ENCODE measurements around the gene AATK.
"Not testable (repeated sequence)": the region's sequence is repeated elsewhere in the genome, so short reads cannot be mapped to it uniquely, and the experiment has no call there.

AATK gene

DNA sequence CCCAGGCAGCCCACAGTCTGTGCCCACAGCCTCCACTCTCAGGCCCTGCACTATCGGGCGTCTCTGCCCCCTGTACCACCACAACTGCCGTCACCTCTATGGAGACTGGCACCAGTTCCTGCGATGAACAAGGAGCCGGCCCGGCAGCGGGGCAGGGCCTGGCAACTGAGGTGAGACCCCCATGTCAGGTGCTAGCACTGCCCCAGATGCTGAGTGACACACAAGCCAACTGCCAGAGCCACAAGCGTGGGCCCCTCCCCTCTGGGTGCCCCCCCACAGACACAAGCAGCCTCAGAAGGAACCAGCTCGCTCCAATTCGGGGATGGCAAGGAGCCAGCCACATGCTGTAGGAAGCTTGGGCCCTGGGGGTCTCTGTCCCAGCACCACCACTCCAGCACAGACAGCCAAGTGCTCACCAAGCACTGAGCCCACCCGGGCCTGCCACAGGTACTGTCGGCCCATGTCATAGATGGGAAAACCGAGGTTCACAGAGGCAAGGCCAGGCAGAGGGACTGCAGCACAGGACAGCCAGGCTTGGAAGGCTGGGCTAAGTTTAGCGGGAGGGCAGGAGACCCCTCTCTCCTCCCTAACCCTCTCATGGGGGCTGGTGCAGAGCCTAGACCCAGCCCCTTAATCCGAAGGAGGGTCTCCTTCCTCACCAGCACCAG lies 2.2 kb downstream of the AATK start:
- DNase-seq (ENCODE audit: insufficient read length, low spot score): no peak
- FAIRE-seq: no peak

DNA sequence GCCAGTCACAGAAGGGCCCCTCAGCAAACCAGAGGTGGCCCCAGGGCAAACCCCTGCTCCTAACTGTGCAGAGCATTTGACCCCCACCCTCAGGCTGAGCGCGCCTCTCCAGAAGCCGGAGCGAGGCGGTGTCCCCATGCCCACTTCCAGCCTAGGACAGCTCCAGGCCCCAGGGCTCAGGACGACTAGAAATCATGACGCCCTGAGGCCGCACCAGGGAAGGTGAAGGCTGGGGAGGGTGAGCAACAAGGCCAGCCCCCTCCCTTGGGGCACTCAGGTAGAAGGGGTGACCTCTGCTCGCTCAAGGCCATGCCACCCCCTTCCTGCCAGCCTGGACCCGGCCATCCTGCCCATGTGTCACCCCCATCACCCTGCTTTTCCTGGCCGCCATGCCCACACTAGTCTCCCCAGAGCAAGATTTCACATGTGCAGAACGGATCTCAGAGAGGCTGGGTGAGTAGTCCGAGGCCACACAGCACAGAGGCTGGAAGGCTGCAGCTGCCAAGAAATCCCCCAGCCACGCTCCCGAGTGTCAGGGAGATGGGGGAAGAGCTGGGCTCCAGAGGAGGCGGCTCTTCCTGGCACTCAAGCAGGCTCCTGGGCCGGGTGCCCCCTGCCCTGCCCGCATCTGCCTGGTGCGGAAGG lies 2.8 kb downstream of the AATK start:
- FAIRE-seq: no peak

DNA sequence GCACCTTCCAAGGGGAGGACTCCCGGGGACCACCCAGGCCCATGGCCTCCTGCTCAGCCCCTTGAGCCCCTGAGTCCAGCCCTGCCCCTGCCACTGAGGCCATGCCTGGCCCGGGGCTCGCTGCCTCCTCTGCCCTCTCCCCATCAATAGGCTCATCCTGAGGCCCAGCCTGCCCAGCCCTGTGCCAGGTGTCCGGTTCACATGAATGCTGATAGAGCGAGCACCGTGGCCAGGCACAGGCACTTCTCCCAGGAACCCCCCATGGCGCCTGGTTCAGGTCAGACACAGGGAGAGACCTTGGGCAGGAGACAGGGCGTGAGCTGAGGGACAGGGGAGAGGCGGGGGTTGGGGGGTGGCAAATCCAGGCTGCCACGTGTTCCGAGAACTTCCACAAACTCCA lies 3.5 kb downstream of the AATK start:
- FAIRE-seq (no peak), DNase-seq (ENCODE audit: insufficient read length, low spot score) (no peak)

More for the DNA sequence above, 2.8 kb downstream of the AATK start:
- no peak for DNase-seq (ENCODE audit: insufficient read length, low spot score)

DNA sequence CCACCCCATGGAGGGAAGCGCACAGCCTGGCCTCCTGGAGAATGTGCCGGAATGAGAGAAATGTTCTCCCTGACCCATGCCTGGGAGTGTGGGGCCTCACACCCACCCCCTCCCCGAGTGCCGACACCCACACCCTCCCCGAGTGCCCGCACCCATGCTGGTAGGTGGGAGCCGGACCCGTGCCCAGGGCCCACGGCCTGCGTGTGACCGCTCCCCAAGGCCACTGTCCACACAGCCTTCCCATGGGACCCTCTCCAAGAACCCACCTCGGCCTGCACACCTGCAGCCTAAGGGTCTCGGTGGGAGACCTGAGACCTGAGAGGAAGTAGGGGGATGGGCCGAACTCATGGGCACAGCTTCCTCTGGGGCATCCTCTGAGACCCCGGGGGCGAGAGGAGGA lies 4.0 kb downstream of the AATK start:
- FAIRE-seq (no peak), DNase-seq (ENCODE audit: insufficient read length, low spot score) (no peak)

DNA sequence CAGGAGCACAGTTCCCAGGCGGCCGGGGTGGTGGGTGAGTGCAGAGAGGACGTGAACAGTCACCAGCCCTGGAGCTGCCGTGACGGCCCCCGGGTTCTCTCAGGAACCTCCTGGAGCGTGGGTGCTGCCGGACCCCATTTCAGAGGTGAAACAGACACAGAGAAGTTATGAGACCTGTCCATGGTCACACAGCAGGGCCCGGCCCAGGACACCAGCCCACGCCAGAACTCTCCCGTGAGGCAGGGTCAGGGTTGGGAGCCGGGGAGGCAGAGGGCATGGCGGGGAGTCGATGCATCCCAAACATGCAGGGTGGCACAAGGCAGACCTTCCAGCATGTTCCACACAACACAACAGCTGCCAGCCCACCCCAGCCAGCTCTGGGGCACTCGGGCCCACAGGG lies 4.5 kb downstream of the AATK start:
- FAIRE-seq: no peak
- DNase-seq (ENCODE audit: insufficient read length, low spot score): no peak

DNA sequence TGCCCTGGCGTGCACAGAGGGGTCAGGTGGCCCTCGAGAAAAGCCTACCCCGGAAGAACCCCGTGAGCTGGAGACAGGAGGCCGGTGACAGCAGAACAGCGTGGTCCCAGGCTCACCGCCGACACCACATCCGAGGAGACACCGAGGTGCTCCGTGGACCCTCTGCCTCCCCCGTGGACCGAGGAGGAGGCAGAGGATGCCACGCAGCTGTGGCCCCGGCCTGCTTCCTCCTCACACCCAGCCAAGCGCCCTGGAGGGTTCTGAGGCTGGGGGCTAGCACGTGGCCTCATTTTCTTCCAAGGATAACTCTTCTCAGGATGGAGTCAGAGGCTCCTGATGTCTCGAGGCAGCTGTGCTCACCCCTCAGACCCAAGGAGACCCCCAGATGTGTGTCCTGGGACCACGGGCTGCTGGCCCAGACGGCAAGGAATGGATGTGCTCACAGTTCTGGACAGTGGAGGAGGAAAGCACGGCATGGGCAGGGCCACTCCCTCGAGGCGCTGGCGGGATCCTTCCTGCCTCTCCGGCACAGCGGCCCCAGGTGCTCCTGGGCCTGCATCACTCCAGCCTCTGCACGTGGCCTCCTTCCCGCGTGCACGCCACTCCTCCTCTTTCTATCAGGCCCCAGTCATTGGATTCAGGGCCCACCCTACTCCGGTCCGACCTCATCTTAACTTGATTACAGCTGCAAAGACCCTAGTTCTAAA lies 5.1 kb downstream of the AATK start:
- no peak for FAIRE-seq
- DNase-seq (ENCODE audit: insufficient read length, low spot score): no peak

DNA sequence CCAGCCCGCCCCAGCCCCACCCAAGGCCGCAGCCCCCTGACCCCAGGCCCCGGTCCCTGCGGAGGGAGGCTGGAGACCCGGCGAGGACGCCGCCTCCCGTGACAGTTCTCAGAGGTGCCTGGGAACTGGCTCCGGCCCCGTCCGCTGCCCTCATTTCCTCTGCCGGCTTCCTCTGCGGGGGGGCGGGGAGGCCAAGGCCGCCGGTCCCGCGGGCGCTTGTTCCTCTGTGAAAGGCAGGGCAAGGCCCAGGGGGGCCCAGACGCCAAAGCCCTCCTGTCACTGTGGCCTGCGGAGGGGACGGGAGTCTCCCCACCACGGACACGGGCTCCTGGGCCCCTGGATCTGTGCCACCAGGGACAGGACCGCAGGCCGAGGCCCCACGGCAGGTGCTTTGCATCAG lies 5.7 kb downstream of the AATK start:
- FAIRE-seq (no peak), DNase-seq (ENCODE audit: insufficient read length, low spot score) (no peak)

DNA sequence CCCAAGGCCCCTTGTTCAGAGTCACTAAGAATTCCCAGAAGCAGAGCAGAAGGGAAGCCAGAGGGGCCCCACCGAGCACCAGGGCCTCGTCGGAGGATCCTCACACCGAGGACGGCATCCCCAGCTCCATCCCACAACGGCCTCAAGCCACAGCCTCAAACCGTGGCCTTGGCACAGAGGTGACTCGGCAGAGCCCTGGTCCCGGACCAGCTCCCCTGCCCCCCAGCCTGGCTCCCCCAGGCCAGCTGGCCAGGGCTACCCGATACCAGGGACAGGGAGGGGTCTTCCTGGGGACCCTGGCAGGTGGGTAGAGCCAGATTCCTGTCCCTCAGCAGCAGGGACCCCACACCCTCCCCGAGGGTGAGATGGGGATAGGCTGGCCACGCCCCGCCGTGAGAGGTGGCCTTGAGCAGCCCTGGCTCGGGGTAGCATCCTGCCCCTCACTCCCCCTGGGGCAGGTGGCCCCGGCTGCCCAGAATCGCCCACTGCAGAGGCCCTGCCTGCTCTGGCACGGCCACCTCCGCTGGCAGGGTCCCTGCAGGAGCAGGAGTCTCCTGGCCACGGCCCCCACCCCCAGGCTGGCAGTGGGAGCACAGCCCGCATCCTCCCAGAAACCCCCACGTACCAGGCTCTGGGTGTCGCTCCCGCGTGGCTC lies 6.3 kb downstream of the AATK start:
- FAIRE-seq (no peak), DNase-seq (ENCODE audit: insufficient read length, low spot score) (no peak)

DNA sequence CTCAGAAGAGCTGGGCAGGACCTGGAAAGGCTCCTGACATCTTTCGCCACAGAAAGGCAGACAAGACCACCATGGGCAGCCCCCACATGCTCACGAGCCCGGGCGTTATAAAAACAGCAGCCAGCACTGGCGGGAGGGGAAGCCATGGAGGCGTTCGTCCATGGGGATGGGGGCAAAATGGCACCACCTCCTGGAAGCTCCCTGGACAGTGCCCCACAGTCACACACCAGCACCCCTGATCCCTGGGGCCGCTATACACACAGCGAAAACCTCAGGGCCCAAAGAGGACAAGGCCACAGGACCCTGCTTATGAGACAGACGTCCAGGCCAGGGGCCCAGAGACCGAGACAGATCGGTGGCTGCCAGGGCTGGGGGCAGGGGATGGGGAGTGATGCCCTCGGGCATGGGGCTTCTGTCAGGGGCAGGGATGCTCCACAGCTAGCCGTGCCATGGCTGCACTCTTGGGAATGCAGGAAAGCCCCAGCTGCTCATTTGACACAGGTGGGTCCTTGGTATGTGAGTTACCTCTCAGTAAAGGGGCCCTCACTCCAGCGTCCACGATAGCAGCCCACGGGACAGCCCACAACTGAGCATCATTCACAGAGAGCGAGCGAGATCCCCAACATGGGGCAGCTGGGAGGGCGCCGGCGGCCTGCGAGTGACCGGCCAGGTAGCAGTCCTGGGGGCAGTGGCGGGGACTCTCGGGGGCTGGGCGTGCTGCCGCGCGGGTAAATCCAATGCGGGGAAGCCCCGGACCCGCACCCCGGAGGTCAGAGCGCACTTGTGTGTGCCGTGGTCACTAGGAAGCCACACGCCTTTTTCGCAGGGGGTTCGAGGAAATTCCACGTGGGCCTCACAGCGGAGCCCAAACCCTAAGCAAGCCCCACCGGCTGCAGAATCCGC lies 7.1 kb downstream of the AATK start:
- DNase-seq (ENCODE audit: insufficient read length, low spot score) (no peak), FAIRE-seq (no peak)

DNA sequence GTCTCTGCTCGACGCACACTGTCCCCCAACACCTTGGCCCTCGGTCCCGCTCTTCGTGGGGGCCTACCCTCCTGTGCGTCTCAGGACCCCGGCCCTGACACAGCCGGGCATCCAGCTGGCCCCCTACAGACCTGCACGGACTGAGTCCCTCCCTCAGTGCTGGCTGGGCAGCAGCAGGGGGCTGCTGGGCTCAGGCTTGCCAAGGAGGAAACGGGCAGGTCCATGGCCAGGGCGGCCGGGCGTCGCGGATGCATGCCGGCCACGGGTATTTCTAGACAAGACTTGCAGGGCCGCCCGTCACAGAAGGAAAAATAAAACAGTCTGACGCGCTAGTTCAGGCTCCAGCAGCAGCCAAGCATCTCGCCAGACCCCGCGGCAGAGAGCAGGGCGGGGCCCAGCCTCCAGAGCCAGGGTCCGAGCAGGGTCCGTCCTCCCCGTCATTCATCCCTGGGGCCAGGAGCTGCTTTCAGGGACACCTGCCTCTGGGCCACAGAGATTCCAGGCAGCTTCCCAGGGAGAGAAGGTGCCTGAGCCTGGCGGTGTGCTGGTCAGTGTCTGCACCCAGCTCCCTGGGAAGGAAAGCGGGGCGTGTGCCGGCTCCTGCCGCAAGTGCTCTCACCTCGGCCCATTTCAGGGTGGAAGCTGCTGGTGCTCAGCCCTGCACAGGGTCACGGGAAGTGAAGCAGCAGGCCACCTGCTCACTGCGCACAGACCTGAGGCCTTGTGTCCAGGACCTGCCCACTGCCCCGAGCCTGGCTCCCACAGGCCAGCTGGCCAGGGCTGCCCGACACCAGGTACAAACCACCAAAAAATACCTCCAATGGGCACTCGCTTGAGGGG lies 8.0 kb downstream of the AATK start:
- DNase-seq (ENCODE audit: insufficient read length, low spot score) (no peak), FAIRE-seq (no peak)

DNA sequence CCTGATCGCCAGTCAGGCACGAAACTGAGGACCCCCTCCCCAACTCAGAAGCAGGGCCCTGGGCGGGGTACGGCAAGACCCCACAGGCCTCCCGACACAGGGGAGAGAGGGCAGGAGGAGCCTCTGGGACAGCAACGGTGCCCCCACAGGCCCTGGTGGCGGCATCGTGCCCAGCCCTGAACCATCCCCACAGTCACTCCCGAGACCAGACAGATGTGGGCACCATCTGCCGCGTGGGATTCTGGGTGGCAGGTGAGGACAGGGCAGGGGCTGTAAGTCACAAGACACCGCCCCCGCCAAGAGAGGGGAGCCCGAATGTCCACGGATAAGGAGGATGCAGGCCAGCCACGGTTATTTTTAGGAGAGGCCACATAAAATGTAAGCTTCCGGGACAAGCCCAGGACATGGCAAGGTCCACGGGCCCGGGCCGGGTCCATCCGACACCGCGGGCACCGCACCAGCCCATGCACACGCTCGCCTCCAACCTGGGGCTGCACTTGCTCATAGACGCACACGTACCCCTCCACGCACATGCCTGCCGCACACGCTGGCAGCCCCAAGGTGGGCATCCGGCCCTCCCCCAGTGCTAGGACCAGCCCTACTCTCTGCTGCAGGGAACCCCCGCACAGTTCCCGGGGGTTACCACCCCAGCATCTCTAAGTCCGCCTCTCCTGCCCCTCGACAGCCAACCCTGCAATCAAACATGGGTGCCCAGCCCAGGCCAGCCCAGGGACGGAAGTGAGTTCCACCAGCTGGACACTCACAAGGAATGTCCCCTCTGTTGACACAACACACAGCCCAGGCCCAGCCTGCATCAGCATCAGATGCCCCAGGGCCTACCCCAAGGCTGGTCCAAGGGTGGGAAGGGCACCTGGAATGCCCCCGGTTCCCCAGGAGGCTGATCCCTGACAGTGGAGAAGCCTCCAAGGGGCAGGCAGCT lies 8.9 kb downstream of the AATK start:
- FAIRE-seq: no peak
- no peak for DNase-seq (ENCODE audit: insufficient read length, low spot score)

DNA sequence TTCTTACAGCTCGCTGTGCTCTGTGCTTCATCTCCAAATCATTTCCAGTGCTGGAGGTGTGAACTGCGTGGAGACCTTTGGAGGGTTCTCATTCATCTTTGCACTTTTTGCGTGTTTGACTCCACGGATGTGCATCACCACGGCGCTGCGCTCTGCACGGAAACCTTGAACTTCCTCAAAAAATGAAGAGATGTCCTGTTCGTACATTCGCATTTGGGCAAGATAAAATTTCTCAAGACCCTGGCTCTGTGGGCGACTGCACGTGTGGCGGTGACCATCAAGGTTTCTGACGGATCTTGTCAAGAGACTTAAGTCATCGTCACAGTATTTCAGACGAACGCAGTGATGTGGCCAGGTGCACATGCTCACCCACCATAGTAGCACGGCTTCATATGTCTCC lies 11.1 kb downstream of the AATK start:
- DNase-seq (ENCODE audit: insufficient read length, low spot score) (no peak), FAIRE-seq (no peak)

DNA sequence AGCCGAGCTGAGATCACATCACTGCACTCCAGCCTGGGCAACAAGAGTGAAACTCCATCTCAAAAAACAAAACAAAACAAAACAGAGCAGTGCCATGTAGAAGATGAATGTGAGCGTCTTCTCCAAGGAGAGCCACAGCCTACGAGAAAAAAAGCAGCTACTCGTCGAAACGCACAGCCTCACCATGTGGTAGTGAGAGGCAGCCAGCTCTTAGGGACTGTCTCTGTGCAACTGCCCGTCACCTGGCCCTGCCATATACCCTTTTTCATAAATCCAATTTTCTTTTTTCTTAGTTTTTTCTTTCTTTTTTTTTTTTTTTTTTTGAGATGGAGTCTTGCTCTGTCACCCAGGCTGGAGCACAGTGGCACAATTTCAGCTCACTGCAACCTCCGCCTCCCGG lies 12.0 kb downstream of the AATK start:
- FAIRE-seq; DNase-seq (ENCODE audit: insufficient read length, low spot score): not testable (repeated sequence)

DNA sequence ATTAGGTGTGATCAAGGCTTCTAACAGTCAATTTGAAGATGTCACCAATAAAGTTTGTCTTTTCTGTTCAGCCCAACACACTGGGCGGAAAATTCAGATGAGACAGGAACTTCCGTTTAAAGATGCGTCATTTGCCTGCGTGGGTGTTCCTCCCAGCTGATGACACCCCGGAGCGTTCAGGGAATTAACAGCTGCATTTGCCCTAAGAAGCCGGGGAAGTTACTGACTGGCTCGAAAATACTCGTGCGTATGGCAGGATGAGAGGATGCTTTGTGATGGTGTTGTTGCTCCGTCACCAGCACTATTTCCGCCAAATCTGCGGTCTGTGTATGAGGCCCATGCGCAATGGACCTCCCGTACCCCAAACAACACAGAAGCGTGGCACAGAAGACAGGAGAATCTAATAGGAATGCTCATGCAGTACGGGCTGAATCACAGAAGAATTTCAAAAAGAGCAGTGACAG lies 12.6 kb downstream of the AATK start:
- no peak for DNase-seq (ENCODE audit: insufficient read length, low spot score)
- FAIRE-seq: no peak

DNA sequence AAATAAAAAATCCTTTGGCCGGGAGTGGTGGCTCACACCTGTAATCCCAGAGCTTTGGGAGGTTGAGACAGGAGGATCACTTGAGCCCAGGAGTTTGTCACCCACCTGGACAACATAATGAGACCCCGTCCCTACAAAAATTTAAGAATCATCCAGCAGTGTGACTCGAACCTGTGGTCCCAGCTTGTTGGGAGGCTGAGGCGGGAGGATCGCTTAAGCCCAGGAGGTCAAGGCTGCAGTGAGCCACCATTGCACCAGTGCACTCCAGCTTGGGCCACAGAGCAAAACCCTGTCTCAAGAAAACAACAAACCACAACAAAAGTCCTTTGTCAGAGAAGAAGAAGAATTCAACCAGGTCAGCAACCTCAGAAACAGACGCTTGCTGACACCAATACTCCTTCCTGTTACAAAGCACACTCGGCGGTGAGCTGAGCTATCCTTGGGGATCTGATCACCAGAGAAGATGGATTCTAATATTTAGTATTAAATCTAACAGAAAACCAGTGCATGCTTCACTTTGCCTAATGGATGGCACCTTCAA lies 13.7 kb downstream of the AATK start:
- no peak for DNase-seq (ENCODE audit: insufficient read length, low spot score)
- FAIRE-seq: no peak

DNA sequence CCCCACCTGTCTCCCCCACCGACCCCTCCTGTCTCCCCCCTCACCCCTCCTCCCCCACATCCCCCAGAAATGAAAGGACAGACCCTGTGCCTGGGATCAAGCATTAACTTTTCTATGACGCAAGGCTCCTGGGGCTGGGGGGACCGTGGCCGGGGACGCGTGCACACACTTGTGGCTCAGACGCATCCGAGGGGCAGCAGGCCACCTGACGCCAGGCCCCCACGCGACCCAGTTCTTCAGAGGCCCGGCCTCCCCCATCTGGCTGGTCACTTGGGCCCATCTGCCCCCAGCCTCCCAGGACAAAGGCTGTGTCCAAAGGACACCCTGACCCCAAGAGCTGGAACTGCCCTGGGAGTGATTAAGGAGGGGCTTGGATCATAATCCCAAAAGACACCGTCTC lies 14.7 kb downstream of the AATK start:
- no peak for FAIRE-seq

DNA sequence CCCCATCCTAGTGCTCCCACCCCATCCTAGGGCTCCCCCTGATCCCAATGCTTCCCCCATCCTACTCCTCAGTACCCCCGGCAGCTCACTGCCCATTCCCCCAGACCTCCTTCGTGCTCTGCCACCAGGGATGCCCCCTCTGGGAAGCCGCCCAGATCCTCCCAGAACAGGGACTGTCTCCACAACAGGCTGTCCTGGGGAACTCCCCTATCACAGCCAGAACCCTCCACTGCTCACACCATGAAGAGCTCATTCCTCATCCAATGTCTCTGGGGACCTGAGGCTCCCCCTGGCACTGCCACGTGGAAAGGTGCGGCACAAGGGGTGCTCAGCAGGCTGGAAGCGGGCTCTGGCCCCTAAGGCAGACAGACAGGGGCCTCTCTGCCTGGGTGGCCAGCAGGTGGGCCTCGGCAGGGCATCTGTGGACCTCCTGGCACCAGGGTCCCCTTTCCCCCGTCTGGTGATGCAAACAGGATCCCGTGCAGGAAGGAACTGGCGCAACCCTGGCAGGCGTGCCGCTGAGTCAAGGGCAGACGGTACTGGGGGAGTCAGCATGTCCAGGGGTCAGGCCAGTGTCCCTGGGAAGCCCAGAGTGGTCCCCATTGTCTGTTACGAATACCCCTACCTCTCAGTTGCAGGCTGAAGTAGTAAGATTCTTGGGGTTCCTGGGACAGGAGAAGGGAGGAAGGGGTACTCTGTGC lies 15.5 kb downstream of the AATK start:
- FAIRE-seq (no peak), DNase-seq (ENCODE audit: insufficient read length, low spot score) (no peak)

More for the DNA sequence above, 14.7 kb downstream of the AATK start:
- no peak for DNase-seq (ENCODE audit: insufficient read length, low spot score)
